HUES48 (cell line): ENCODE measurements around the gene C1orf216.
"Not testable (repeated sequence)": the region's sequence is repeated elsewhere in the genome, so short reads cannot be mapped to it uniquely, and the experiment has no call there.

Experiments
- H3K27ac ChIP-seq: one replicate; pipeline ENCODE4 v1.7.0; 2013; ENCODE audit warnings: low read depth, low read length, inconsistent platforms
- H3K27me3 ChIP-seq: 2 replicates; pipeline ENCODE4 v1.6.1; 2013; ENCODE audit warnings: mild to moderate bottlenecking, low read length; ENCODE audit not compliant: control insufficient read depth, insufficient read depth
- H3K36me3 ChIP-seq: 2 replicates; pipeline ENCODE4 v1.6.1; 2013; ENCODE audit warnings: low read length; ENCODE audit not compliant: control insufficient read depth, insufficient read depth
- H3K4me1 ChIP-seq: 2 replicates; pipeline ENCODE4 v1.6.1; 2013; ENCODE audit warnings: mild to moderate bottlenecking, low read length; ENCODE audit not compliant: control insufficient read depth, insufficient read depth
- H3K4me3 ChIP-seq: 2 replicates; pipeline ENCODE4 v1.5.1; 2013; ENCODE audit warnings: mild to moderate bottlenecking, low read depth, low read length
- H3K9ac ChIP-seq: 2 replicates; pipeline ENCODE4 v1.6.1; 2013; ENCODE audit warnings: mild to moderate bottlenecking, low read depth, low read length, moderate library complexity
- H3K9me3 ChIP-seq: 2 replicates; pipeline ENCODE4 v1.6.1; 2013; ENCODE audit warnings: low read length; ENCODE audit not compliant: control insufficient read depth, insufficient read depth

Gene C1orf216

GRCh38 chr1:35706846-35707600 is 11.7 kb downstream of the C1orf216 start:
- Histone ChIP-seq H3K9me3 (no peaks in the 10 kb centered on the region), H3K4me3 (peak overlapping the region; percentile 74), H3K9ac (no peak overlapping the region), H3K36me3 (no peaks in the 10 kb centered on the region), H3K4me1 (peaks cover 24% of the 10 kb centered on the region), H3K27ac (no peak overlapping the region), H3K27me3 (peaks cover 21% of the 10 kb centered on the region)

GRCh38 chr1:35702508-35702907 is 16.2 kb downstream of the C1orf216 start:
- Histone ChIP-seq H3K27me3 (peaks cover 22% of the 10 kb centered on the region), H3K9me3 (no peaks in the 10 kb centered on the region), H3K4me3 (peak overlapping the region; percentile 31; the same call in 1 of the 2 replicates), H3K4me1 (peaks cover 24% of the 10 kb centered on the region), H3K9ac (no peak overlapping the region), H3K36me3 (no peaks in the 10 kb centered on the region), H3K27ac (no peak overlapping the region)

- Histone ChIP-seq H3K4me3 (peak overlapping the region; percentile 41; the same call in 1 of the 2 replicates), H3K27me3 (peaks cover 15% of the 10 kb centered on the region), H3K4me1 (peaks cover 18% of the 10 kb centered on the region)
- not testable (repeated sequence) for H3K9ac ChIP-seq, H3K9me3 ChIP-seq, H3K27ac ChIP-seq, H3K36me3 ChIP-seq
These were observed 19.5 kb downstream of the C1orf216 start for GRCh38 chr1:35699152-35699551.

- peaks cover 10% of the 10 kb centered on the region for H3K4me1 ChIP-seq
These were observed 26.4 kb downstream of the C1orf216 start for GRCh38 chr1:35692317-35692716.

GRCh38 chr1:35691571-35692220 is 27.0 kb downstream of the C1orf216 start:
- H3K27me3 ChIP-seq: no peaks in the 10 kb centered on the region
- no peak overlapping the region for H3K4me3 ChIP-seq
- H3K27ac ChIP-seq: no peak overlapping the region
- H3K4me1 ChIP-seq: peaks cover 10% of the 10 kb centered on the region
- no peaks in the 10 kb centered on the region for H3K9me3 ChIP-seq
- no peak overlapping the region for H3K9ac ChIP-seq
- H3K36me3 ChIP-seq: no peaks in the 10 kb centered on the region

More at GRCh38 chr1:35692317-35692716, 26.4 kb downstream of the C1orf216 start:
- Histone ChIP-seq H3K27ac (no peak overlapping the region), H3K4me3 (no peak overlapping the region), H3K9ac (no peak overlapping the region), H3K27me3 (no peaks in the 10 kb centered on the region), H3K36me3 (no peaks in the 10 kb centered on the region), H3K9me3 (no peaks in the 10 kb centered on the region)

GRCh38 chr1:35691080-35691479 is 27.6 kb downstream of the C1orf216 start:
- peaks cover 10% of the 10 kb centered on the region for H3K4me1 ChIP-seq
- H3K27me3 ChIP-seq: no peaks in the 10 kb centered on the region
- no peak overlapping the region for H3K9ac ChIP-seq
- no peaks in the 10 kb centered on the region for H3K9me3 ChIP-seq
- no peaks in the 10 kb centered on the region for H3K36me3 ChIP-seq
- H3K4me3 ChIP-seq: no peak overlapping the region
- H3K27ac ChIP-seq: no peak overlapping the region

- not testable (repeated sequence) for H3K27me3 ChIP-seq, H3K9ac ChIP-seq, H3K27ac ChIP-seq, H3K4me1 ChIP-seq, H3K36me3 ChIP-seq, H3K4me3 ChIP-seq, H3K9me3 ChIP-seq
These were observed 28.6 kb downstream of the C1orf216 start for GRCh38 chr1:35690103-35690502.

GRCh38 chr1:35688161-35688560 is 30.5 kb downstream of the C1orf216 start:
- Histone ChIP-seq H3K9ac (no peak overlapping the region), H3K27me3 (peaks cover 3% of the 10 kb centered on the region; the same call in 1 of the 2 replicates), H3K4me3 (no peak overlapping the region), H3K27ac (no peak overlapping the region), H3K9me3 (no peaks in the 10 kb centered on the region), H3K36me3 (no peaks in the 10 kb centered on the region), H3K4me1 (peaks cover 10% of the 10 kb centered on the region)

GRCh38 chr1:35683012-35683411 is 35.7 kb downstream of the C1orf216 start:
- H3K9ac ChIP-seq: no peak overlapping the region
- H3K36me3 ChIP-seq: no peaks in the 10 kb centered on the region
- no peak overlapping the region for H3K27ac ChIP-seq
- peaks cover 3% of the 10 kb centered on the region; the same call in 1 of the 2 replicates for H3K27me3 ChIP-seq
- H3K4me3 ChIP-seq: no peak overlapping the region
- no peaks in the 10 kb centered on the region for H3K9me3 ChIP-seq
- H3K4me1 ChIP-seq: no peaks in the 10 kb centered on the region

GRCh38 chr1:35680271-35680670 is 38.4 kb downstream of the C1orf216 start:
- no peaks in the 10 kb centered on the region for H3K9me3 ChIP-seq
- H3K4me1 ChIP-seq: no peaks in the 10 kb centered on the region
- peaks cover 3% of the 10 kb centered on the region; the same call in 1 of the 2 replicates for H3K27me3 ChIP-seq
- no peak overlapping the region for H3K27ac ChIP-seq
- H3K9ac ChIP-seq: no peak overlapping the region
- no peaks in the 10 kb centered on the region for H3K36me3 ChIP-seq
- H3K4me3 ChIP-seq: no peak overlapping the region

- H3K9ac ChIP-seq: no peak overlapping the region
- H3K27me3 ChIP-seq: no peaks in the 10 kb centered on the region; the same call in 1 of the 2 replicates
- no peak overlapping the region for H3K4me3 ChIP-seq
- H3K4me1 ChIP-seq: no peaks in the 10 kb centered on the region
- H3K27ac ChIP-seq: no peak overlapping the region
- no peaks in the 10 kb centered on the region for H3K9me3 ChIP-seq
- H3K36me3 ChIP-seq: no peaks in the 10 kb centered on the region
These were observed 42.9 kb downstream of the C1orf216 start for GRCh38 chr1:35675773-35676172.
